HG02763 (cell line): ENCODE data around the gene WDR70.
"Not testable (repeated sequence)": the region's sequence is repeated elsewhere in the genome, so short reads cannot be mapped to it uniquely, and the experiment has no call there.

Experiments
- ATAC-seq: cut with Tn5 transposase; IDR thresholded peaks from one replicate; pipeline ENCODE4 v1.9.1; 2021; ENCODE audit warnings: mild to moderate bottlenecking, moderate library complexity; ENCODE audit not compliant: unreplicated experiment

WDR70 gene

GRCh38 chr5:37787742-37788141, 408.6 kb downstream of the WDR70 start:
- no peak for ATAC-seq

- ATAC-seq: no peak
These were observed 410.9 kb downstream of the WDR70 start for GRCh38 chr5:37789991-37790390.

- ATAC-seq: no peak
These were observed 412.2 kb downstream of the WDR70 start for GRCh38 chr5:37791321-37791720.

GRCh38 chr5:37792975-37793631, 414.0 kb downstream of the WDR70 start:
- no peak for ATAC-seq

- not testable (repeated sequence) for ATAC-seq
These were observed 416.2 kb downstream of the WDR70 start for GRCh38 chr5:37795292-37795691.

GRCh38 chr5:37796435-37796834, 417.3 kb downstream of the WDR70 start:
- ATAC-seq: not testable (repeated sequence)

GRCh38 chr5:37799865-37800421, 420.8 kb downstream of the WDR70 start:
- no peak for ATAC-seq

- ATAC-seq: no peak
These were observed 422.4 kb downstream of the WDR70 start for GRCh38 chr5:37801521-37801920.
